Adrenal gland (tissue), 12 donors: ENCODE measurements around the gene NFS1. TPM values are rescaled to one million over a fixed set of nuclear protein-coding genes. Genes with fewer than 3 reads are reported as not detected.

Experiments used
- DNase-seq, 7 donors: peaks; one replicate each; pipeline ENCODE4 v3.0.0-alpha.2; 2019 to 2020
- H3K27ac ChIP-seq, 5 donors: fragments of 200-600 bp; sonication (generic) in 4 of 5; 1 replicate in 3 of 5; 2 replicates in 2 of 5; pipeline versions ENCODE4 v1.5.1 to v1.8.0; 2016 to 2020; ENCODE audit warnings: mild to moderate bottlenecking in 1 of 5
- H3K27me3 ChIP-seq: fragments of 200-600 bp; 2 replicates; pipeline ENCODE4 v1.8.0; 2021
- H3K36me3 ChIP-seq, 2 donors: fragments of 200-600 bp; replicated peaks in 1 of 2; 1 replicate in 1 of 2; 2 replicates in 1 of 2; pipeline versions ENCODE4 v1.5.1 to v1.8.0; 2018 to 2022
- H3K4me1 ChIP-seq, 2 donors: fragments of 200-600 bp; replicated peaks in 1 of 2; 1 replicate in 1 of 2; 2 replicates in 1 of 2; pipeline versions ENCODE4 v1.5.1 to v1.8.0; 2018 to 2021
- H3K4me3 ChIP-seq, 4 donors: fragments of 200-600 bp; sonication (generic) in 3 of 4; one replicate each; pipeline ENCODE4 v1.5.1; 2016 to 2018
- H3K9me3 ChIP-seq, 3 donors: fragments of 200-600 bp; sonication (generic) in 1 of 3; replicated peaks in 1 of 3; 1 replicate in 2 of 3; 2 replicates in 1 of 3; pipeline versions ENCODE4 v1.5.1 to v1.8.0; 2016 to 2021
- CTCF ChIP-seq, 6 experiments: fragments of 450-650 bp in 4 of 6; fragments of 200-600 bp in 2 of 6; sonication (generic) in 1 of 6; IDR thresholded peaks; 1 replicate in 5 of 6; 2 replicates in 1 of 6; pipeline versions ENCODE4 v1.5.1 to v1.8.0; 2016 to 2021; ENCODE audit warnings: antibody characterized with exemption in 6 of 6, mild to moderate bottlenecking in 2 of 6, moderate library complexity in 1 of 6
- POLR2A ChIP-seq, 2 donors: fragments of 450-650 bp; IDR thresholded peaks; one replicate each; pipeline ENCODE4 v1.6.1; 2017; ENCODE audit warnings: antibody characterized with exemption in 2 of 2, mild to moderate bottlenecking in 2 of 2, moderate library complexity in 1 of 2
- WGBS, 4 donors: extraction: QIAGEN DNeasy Blood & Tissue Kit in 2 of 4; methylation state at CpG; one replicate each; pipeline versions ENCODE4 v1.1.5 to v1.1.7; 2013 to 2017; 5-methylcytosine and 5-hydroxymethylcytosine counted together
- intact Hi-C, 2 donors: fragments of 100-400 bp; cut with DNase I; formaldehyde crosslinking; loops; one replicate each; pipeline versions ENCODE4 v1.14.1 to v1.15.0; 2022 to 2023
- polyA plus RNA-seq, 3 donors: library from polyadenylated mRNA; stranded (reverse); fragments of 200-250 nt in 2 of 3; fragments of 350-450 nt in 1 of 3; fragmentation: Illumina TruSeq in 1 of 3; extraction: RNeasy Lipid Tissue Mini Kit (QIAGEN cat#74804) in 1 of 3; gene quantifications; one replicate each; pipeline ENCODE4 v1.2.3, GENCODE V29; 2013 to 2014
- total RNA-seq, 9 donors: library from RNA; depleted of rRNA in 4 of 9; stranded (reverse); fragments of >200 nt in 4 of 9; fragments of 120-200 nt in 1 of 9; fragmentation: NEBNext Ultra II Directional in 1 of 9; extraction: Animal tissue kit (Norgen Biotek cat#: 25700) in 1 of 9; gene quantifications; one replicate each; pipeline versions ENCODE4 v1.1.0 to v1.2.4, GENCODE V29; 2013 to 2023
- donor health status: healthy with polysubstance abuse.
- donor health status: Bipolar disorder and iron deficiency.
- donor health status: DM: yes; HTN: yes; CAD: no.
- donor health status: DM: no; HTN: no; CAD: no.
- donor health status: DM: no; HTN: no; CAD: no.
- donor health status: DM: yes; HTN: yes; CAD: no.

The NFS1 gene
- total and polyA plus RNA-seq, 12 donors: 40.1 to 129 (median 104) TPM

GRCh38 chr20:35721621-35722020 is 22.5 kb upstream of the NFS1 start:
- no peaks in the 10 kb centered on the region for H3K27me3 ChIP-seq
- peak overlapping the region in 1 of 5 donors; percentile 29 for H3K27ac ChIP-seq
- peaks cover 0 to 21% of the 10 kb centered on the region in 2 donors for H3K4me1 ChIP-seq
- TF ChIP-seq CTCF (IDR thresholded peaks at IDR 0.05) (no peak), POLR2A (IDR thresholded peaks at IDR 0.05) (no peak)
- 55 to 61% (median 59%) methylated on average over 3 of the region's 3 CpGs for WGBS, 4 donors
- H3K4me3 ChIP-seq: no peak overlapping the region
- H3K36me3 ChIP-seq: peaks cover 0 to 100% of the 10 kb centered on the region in 2 donors
- intact Hi-C loops: loop anchor here (10.0 kb wide), 1 partner anchor 163 kb away; no protein-coding TSS in a partner anchor
- no peak for DNase-seq
- H3K9me3 ChIP-seq: no peaks in the 10 kb centered on the region

GRCh38 chr20:35721219-35721618 is 22.1 kb upstream of the NFS1 start:
- H3K36me3 ChIP-seq: peaks cover 0 to 100% of the 10 kb centered on the region in 2 donors
- WGBS, 4 donors: 74 to 79% (median 77%) methylated on average over 3 of the region's 3 CpGs
- no peak overlapping the region for H3K4me3 ChIP-seq
- intact Hi-C loops: loop anchor here (10.0 kb wide), 1 partner anchor 164 kb away; no protein-coding TSS in a partner anchor
- peak overlapping the region in 3 of 5 donors; percentile 14 to 29 (median 18) for H3K27ac ChIP-seq
- H3K9me3 ChIP-seq: no peaks in the 10 kb centered on the region
- H3K4me1 ChIP-seq: peaks cover 0 to 21% of the 10 kb centered on the region in 2 donors
- peak in 2 of 7 donors; percentile 37 to 41 for DNase-seq
- no peaks in the 10 kb centered on the region for H3K27me3 ChIP-seq
- no peak for TF ChIP-seq POLR2A (IDR thresholded peaks at IDR 0.05)
- TF ChIP-seq CTCF (IDR thresholded peaks at IDR 0.05): no peak

- peaks cover 0 to 100% of the 10 kb centered on the region in 2 donors for H3K36me3 ChIP-seq
- no peak overlapping the region for H3K4me3 ChIP-seq
- H3K4me1 ChIP-seq: peaks cover 0 to 21% of the 10 kb centered on the region in 2 donors
Observed at GRCh38 chr20:35720165-35721123, 21.3 kb upstream of the NFS1 start.

More at GRCh38 chr20:35720165-35721123, 21.3 kb upstream of the NFS1 start:
- DNase-seq: no peak
- no peak for TF ChIP-seq CTCF (IDR thresholded peaks at IDR 0.05)
- no peak for TF ChIP-seq POLR2A (IDR thresholded peaks at IDR 0.05)
- Histone ChIP-seq H3K9me3 (no peaks in the 10 kb centered on the region), H3K27me3 (no peaks in the 10 kb centered on the region), H3K27ac (peak overlapping the region in 3 of 5 donors; percentile 14 to 29 (median 18))
- 84 to 91% (median 89%) methylated on average over 13 of the region's 13 CpGs for WGBS, 4 donors
- intact Hi-C loops: loop anchor here (10.0 kb wide), 1 partner anchor 164 kb away; no protein-coding TSS in a partner anchor
